Natural killer cell (primary cell): ENCODE data around the gene NFKB2. TPM values are rescaled to one million over a fixed set of nuclear protein-coding genes. Genes with fewer than 3 reads are reported as not detected.
A peak's percentile ranks its signal among the peaks of the same experiment; 100 is the strongest.

Experiments used
- ATAC-seq, 3 donors: fragments of 150-1000 bp in 2 of 3; fragments of 200-7000 bp in 1 of 3; cut with Tn5 transposase; 1 replicate in 1 of 3; 2 replicates in 2 of 3; pipeline ENCODE4 v1.10.0; 2021; ENCODE audit warnings: mild to moderate bottlenecking in 2 of 3, moderate library complexity in 2 of 3
- DNase-seq, 2 donors: peaks; one replicate each; pipeline versions ENCODE4 v3.0.0 to v3.0.0-alpha.2; 2013 to 2021; ENCODE audit warnings: mixed read lengths in 1 of 2
- H3K27ac ChIP-seq: one replicate; pipeline ENCODE4 v1.5.1; 2013; ENCODE audit warnings: mild to moderate bottlenecking, low read length
- H3K27me3 ChIP-seq: one replicate; pipeline ENCODE4 v1.6.1; 2013; ENCODE audit warnings: low read length; ENCODE audit not compliant: control insufficient read depth, insufficient read depth
- H3K36me3 ChIP-seq: one replicate; pipeline ENCODE4 v1.6.1; 2013; ENCODE audit warnings: low read length; ENCODE audit not compliant: control insufficient read depth, insufficient read depth
- H3K4me1 ChIP-seq: one replicate; pipeline ENCODE4 v1.6.1; 2013; ENCODE audit warnings: low read length; ENCODE audit not compliant: control insufficient read depth, insufficient read depth
- H3K4me3 ChIP-seq: one replicate; pipeline ENCODE4 v1.5.1; 2013; ENCODE audit warnings: low read length
- H3K9me3 ChIP-seq: one replicate; pipeline ENCODE4 v1.6.1; 2013; ENCODE audit warnings: low read length; ENCODE audit not compliant: control insufficient read depth, insufficient read depth
- H3K27ac Mint-ChIP-seq, 2 donors: one replicate each; pipeline ENCODE4 v1.8.0; 2022; ENCODE audit warnings: mild to moderate bottlenecking in 2 of 2, mixed read lengths in 2 of 2, moderate library complexity in 1 of 2
- H3K27me3 Mint-ChIP-seq, 2 donors: one replicate each; pipeline ENCODE4 v1.8.0; 2022; ENCODE audit warnings: low read depth in 2 of 2, mixed read lengths in 2 of 2
- H3K36me3 Mint-ChIP-seq: one replicate; pipeline ENCODE4 v1.8.0; 2022; ENCODE audit warnings: mixed read lengths
- H3K4me1 Mint-ChIP-seq, 2 donors: one replicate each; pipeline ENCODE4 v1.8.0; 2022; ENCODE audit warnings: mixed read lengths in 2 of 2
- H3K4me3 Mint-ChIP-seq: one replicate; pipeline ENCODE4 v1.8.0; 2022; ENCODE audit warnings: mild to moderate bottlenecking, moderate library complexity, mixed read lengths
- H3K9me3 Mint-ChIP-seq, 2 donors: one replicate each; pipeline ENCODE4 v1.8.0; 2022; ENCODE audit warnings: mixed read lengths in 2 of 2
- WGBS: methylation state at CpG from one replicate; pipeline ENCODE4 v1.1.7; 2013; ENCODE audit warnings: missing lambda C conversion rate; ENCODE audit not compliant: insufficient coverage; 5-methylcytosine and 5-hydroxymethylcytosine counted together
- intact Hi-C: fragments of 100-400 bp; cut with micrococcal nuclease; formaldehyde crosslinking; loops from one replicate; pipeline ENCODE4 v1.14.2; 2022
- total RNA-seq, 4 donors: library from RNA; stranded (reverse); fragments of 120-200 nt in 1 of 4; gene quantifications; one replicate each; pipeline versions ENCODE4 v1.2.3 to v1.2.4, GENCODE V29; 2013 to 2022
- TF ChIP-seq, protein P1 (sequence below): fragments of 200-600 bp; IDR thresholded peaks from one replicate; pipeline ENCODE4 v1.8.0; 2022; ENCODE audit warnings: antibody characterized with exemption

NFKB2 gene
- total RNA-seq, 3 donors from 2014 or later (not counting 1 experiment from before 2014, with no cell fraction given): 201 to 264 (median 246) TPM

DNA sequence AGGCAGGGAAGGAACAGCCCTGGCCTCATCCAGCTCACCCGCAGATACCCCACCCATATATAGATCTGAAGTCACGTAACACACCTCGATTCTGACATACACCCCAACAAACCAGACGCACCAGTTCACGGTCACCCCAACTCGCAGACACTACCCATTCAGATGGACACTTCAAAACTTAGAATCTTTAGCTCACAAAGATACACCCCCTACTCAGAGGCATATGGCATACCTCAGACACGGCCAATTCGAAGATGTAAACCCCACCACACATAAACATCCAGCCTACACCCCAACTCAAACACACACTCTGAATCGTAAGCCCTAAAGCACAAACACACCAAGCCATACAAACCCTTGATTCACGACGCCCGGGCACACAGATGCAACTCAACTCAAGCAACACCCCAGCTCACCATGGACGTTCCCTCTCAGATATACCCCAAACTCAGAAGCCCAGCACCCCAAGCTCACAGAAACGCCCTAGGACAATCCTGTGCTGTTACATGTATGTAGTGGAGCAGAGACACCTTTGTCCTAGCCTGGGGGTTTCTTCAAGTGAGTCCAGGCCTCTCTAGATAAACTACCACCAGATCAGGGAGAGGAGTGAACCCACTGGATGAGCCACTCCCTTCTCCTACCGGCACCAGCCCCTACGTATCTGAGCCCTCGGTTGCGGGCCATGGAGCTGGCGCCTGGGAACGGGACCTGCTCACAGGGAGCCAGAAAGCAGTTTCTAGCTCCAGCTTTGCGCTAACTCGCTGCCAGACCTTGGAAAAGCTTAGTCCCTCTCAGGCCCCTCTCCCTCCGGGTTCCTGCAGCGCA is 14.3 kb downstream of the NFKB2 start:
- peaks cover 43 to 44% of the 10 kb centered on the region in 2 donors for H3K27me3 Mint-ChIP-seq
- WGBS: 37% methylated on average over 23 of the region's 24 CpGs
- peaks cover 9 to 15% of the 10 kb centered on the region in 2 donors for H3K4me1 Mint-ChIP-seq
- Histone ChIP-seq H3K36me3 (no peaks in the 10 kb centered on the region), H3K27ac (no peak overlapping the region), H3K9me3 (no peaks in the 10 kb centered on the region), H3K4me1 (peaks cover 20% of the 10 kb centered on the region), H3K27me3 (peaks cover 34% of the 10 kb centered on the region), H3K4me3 (no peak overlapping the region)
- H3K4me3 Mint-ChIP-seq: peak overlapping the region; percentile 78
- no peaks in the 10 kb centered on the region for H3K9me3 Mint-ChIP-seq
- H3K27ac Mint-ChIP-seq: peak overlapping the region in 1 of 2 donors; percentile 13
- ATAC-seq (no peak), DNase-seq (peak in 1 of 2 donors; percentile 34)
- intact Hi-C loops: no loop called here
- no peaks in the 10 kb centered on the region for H3K36me3 Mint-ChIP-seq
- TF ChIP-seq, protein P1, sequence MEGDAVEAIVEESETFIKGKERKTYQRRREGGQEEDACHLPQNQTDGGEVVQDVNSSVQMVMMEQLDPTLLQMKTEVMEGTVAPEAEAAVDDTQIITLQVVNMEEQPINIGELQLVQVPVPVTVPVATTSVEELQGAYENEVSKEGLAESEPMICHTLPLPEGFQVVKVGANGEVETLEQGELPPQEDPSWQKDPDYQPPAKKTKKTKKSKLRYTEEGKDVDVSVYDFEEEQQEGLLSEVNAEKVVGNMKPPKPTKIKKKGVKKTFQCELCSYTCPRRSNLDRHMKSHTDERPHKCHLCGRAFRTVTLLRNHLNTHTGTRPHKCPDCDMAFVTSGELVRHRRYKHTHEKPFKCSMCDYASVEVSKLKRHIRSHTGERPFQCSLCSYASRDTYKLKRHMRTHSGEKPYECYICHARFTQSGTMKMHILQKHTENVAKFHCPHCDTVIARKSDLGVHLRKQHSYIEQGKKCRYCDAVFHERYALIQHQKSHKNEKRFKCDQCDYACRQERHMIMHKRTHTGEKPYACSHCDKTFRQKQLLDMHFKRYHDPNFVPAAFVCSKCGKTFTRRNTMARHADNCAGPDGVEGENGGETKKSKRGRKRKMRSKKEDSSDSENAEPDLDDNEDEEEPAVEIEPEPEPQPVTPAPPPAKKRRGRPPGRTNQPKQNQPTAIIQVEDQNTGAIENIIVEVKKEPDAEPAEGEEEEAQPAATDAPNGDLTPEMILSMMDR: no peak

- H3K27me3 Mint-ChIP-seq: peaks cover 43 to 47% of the 10 kb centered on the region in 2 donors
- Histone ChIP-seq H3K27me3 (peaks cover 34% of the 10 kb centered on the region), H3K36me3 (no peaks in the 10 kb centered on the region), H3K9me3 (no peaks in the 10 kb centered on the region), H3K27ac (no peak overlapping the region), H3K4me1 (peaks cover 20% of the 10 kb centered on the region), H3K4me3 (no peak overlapping the region)
- intact Hi-C loops: no loop called here
- H3K36me3 Mint-ChIP-seq: no peaks in the 10 kb centered on the region
- ATAC-seq (no peak), DNase-seq (peak in 1 of 2 donors; percentile 78)
- no peak overlapping the region for H3K27ac Mint-ChIP-seq
- H3K4me1 Mint-ChIP-seq: peaks cover 9 to 15% of the 10 kb centered on the region in 2 donors
- H3K4me3 Mint-ChIP-seq: peak overlapping the region; percentile 78
- H3K9me3 Mint-ChIP-seq: no peaks in the 10 kb centered on the region
- 3% methylated on average over 48 of the region's 48 CpGs for WGBS
- TF ChIP-seq, protein P1: no peak
These were observed 15.0 kb downstream of the NFKB2 start for GRCh38 chr10:102410429-102411073.

DNA sequence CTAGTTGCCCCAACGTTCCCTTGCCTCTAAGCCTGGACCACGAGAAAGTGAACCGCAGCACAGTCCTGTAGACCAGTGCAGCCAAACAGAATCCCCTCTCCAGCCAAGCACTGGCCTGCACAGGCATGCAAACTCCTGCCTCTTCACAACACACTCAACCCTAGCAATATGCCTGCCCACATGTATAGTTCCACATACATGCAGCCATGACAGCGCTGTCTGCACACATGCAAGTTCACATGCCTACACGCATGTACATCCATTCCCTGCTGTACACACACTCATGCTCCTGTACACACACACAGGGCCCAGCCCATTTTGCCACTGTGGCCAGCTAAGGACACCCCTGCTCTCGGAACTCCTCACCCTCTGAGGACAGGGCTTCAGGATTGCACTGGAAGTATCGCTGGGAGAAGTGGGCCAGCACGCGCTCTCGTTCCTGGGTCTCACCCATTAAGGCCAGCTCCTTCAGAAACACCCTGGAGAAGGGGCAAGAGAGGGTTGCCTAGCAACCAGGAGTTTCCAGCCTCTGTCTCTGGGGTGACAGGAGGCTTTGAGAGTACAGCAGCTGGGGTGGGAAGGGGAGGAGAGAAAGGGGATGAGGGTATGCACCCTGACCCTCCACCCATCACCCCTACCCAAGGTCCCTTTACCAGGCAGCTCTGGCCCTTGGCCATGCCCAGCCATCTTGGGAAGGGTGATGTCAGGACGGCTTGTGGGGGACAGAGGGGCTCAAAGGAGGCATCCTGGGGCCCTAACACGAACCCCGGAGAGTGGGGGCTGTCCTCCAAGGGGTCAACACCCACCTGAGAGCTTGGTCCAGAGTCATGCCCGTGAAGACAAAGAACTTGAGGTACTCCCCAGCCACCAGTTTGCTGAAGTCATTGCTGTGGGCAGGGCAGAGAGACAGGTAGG is 16.1 kb downstream of the NFKB2 start:
- DNase-seq (peak in 1 of 2 donors; percentile 22), ATAC-seq (no peak)
- WGBS: 92% methylated on average over 14 of the region's 14 CpGs
- Mint-ChIP-seq H3K27ac (no peak overlapping the region), H3K4me3 (peak overlapping the region; percentile 61), H3K27me3 (peaks cover 43 to 56% of the 10 kb centered on the region in 2 donors), H3K9me3 (no peaks in the 10 kb centered on the region), H3K36me3 (no peaks in the 10 kb centered on the region), H3K4me1 (peaks cover 9 to 19% of the 10 kb centered on the region in 2 donors)
- H3K4me3 ChIP-seq: no peak overlapping the region
- intact Hi-C loops: no loop called here
- H3K27ac ChIP-seq: no peak overlapping the region
- H3K9me3 ChIP-seq: no peaks in the 10 kb centered on the region
- H3K27me3 ChIP-seq: peaks cover 42% of the 10 kb centered on the region
- no peaks in the 10 kb centered on the region for H3K36me3 ChIP-seq
- peaks cover 20% of the 10 kb centered on the region for H3K4me1 ChIP-seq
- TF ChIP-seq, protein P1: no peak
